Skeletal muscle satellite cell (primary cell): Measurements from ENCODE around the gene SSBP2.

Experiments
- H3K27me3 ChIP-seq: 2 replicates; pipeline ENCODE4 v1.7.0; 2013; ENCODE audit warnings: low read length; ENCODE audit not compliant: control insufficient read depth, insufficient read depth
- H3K36me3 ChIP-seq: 2 replicates; pipeline ENCODE4 v1.7.0; 2013; ENCODE audit warnings: mild to moderate bottlenecking, control low read depth, low read length; ENCODE audit not compliant: insufficient read depth
- H3K4me1 ChIP-seq: 2 replicates; pipeline ENCODE4 v1.7.0; 2013; ENCODE audit warnings: low read length; ENCODE audit not compliant: control insufficient read depth, insufficient read depth
- H3K4me2 ChIP-seq: 2 replicates; pipeline ENCODE4 v1.7.0; 2013; ENCODE audit warnings: mild to moderate bottlenecking, low read length
- H3K4me3 ChIP-seq: 2 replicates; pipeline ENCODE4 v1.7.0; 2013; ENCODE audit warnings: low read length
- H3K9ac ChIP-seq: 2 replicates; pipeline ENCODE4 v1.7.0; 2013; ENCODE audit warnings: mild to moderate bottlenecking, low read depth, low read length, moderate library complexity
- H3K9me3 ChIP-seq: replicated peaks from 2 replicates; pipeline ENCODE4 v1.7.0; 2013; ENCODE audit warnings: mild to moderate bottlenecking, control low read depth, low read length

SSBP2 gene

DNA sequence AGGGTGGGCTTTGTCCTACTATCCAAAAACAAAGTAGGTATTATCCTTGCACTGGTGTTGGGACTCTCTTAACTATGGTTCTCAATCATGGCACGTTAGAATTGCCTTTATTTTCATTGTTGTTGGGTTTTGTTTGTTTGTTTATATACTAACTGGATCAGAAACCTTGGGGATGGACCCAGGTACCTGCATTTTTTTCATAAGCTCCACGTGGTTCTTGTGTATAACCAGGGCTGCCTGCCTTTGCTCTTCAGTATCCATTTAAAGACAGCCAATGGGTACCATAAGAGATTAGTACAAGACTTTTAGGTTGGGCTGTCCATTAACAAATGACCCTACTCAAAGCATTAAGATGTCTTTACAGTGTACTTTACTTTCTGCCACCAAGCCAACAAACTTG, 2.5 kb upstream of the SSBP2 start:
- no peaks in the 10 kb centered on the region for H3K9me3 ChIP-seq
- H3K4me2 ChIP-seq: no peak overlapping the region
- no peak overlapping the region for H3K4me3 ChIP-seq
- no peak overlapping the region for H3K9ac ChIP-seq
- no peaks in the 10 kb centered on the region for H3K36me3 ChIP-seq
- H3K27me3 ChIP-seq: no peaks in the 10 kb centered on the region
- H3K4me1 ChIP-seq: peaks cover 42% of the 10 kb centered on the region

DNA sequence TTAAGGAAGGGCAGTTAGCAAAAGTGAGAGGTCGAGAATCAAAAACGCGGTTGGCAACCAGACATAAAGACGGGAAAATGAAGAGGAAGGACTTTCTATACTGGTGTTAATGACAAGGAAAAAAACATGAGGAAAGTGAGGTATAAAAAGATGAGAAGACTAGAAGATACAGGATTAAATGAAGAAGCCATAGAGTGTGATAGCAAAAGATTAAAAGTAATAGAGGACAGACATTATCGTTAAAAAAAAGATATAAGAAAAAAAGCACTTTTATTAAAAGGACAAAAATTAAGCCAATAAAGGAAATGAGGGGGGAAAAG, 1.7 kb upstream of the SSBP2 start:
- H3K4me1 ChIP-seq: peaks cover 42% of the 10 kb centered on the region
- H3K4me2 ChIP-seq: no peak overlapping the region
- no peaks in the 10 kb centered on the region for H3K9me3 ChIP-seq
- H3K36me3 ChIP-seq: no peaks in the 10 kb centered on the region
- H3K9ac ChIP-seq: no peak overlapping the region
- H3K4me3 ChIP-seq: no peak overlapping the region
- H3K27me3 ChIP-seq: no peaks in the 10 kb centered on the region

DNA sequence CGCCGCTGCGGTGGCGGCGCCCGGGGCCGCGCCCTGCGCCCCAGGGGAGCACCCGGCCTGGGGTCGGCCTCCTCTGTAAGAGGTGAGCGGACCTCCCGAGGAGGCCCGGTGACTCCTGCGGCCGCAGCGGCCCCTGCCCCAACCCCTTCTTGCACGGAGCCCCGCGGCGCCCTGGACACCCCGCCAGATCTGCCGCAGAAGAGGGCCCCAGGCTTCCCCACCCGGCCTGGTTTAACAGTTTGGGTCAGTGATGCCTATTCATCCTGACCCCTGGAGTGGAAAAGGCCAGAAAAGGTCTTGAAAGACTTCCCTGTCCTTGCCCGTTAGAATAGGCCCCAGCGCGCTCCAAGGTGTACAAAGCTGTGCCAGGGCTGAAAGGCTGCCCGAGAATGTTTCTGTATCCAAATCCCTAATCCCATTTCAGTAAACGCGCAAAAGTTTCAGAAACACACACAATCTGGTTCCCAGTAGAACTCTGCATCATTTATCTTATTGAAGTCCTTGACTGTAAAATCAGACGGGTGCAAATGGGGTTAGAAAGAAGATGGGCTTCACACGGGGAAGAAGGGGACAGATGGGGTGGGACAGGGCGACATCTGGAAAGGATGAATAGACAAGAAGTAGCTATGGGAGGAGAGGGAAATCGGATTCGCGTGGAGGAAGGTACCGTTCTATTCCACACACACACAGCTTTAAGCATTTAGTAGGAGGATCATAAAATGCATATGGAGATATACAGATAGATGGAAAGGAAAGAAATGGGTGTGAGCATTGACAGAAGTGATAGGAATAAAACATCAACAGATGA, 1.1 kb upstream of the SSBP2 start:
- Histone ChIP-seq H3K4me2 (peak overlapping the region; percentile 89), H3K9me3 (no peaks in the 10 kb centered on the region), H3K27me3 (no peaks in the 10 kb centered on the region), H3K4me1 (peaks cover 42% of the 10 kb centered on the region), H3K9ac (peak overlapping the region; percentile 94), H3K4me3 (peak overlapping the region; percentile 74), H3K36me3 (no peaks in the 10 kb centered on the region)

DNA sequence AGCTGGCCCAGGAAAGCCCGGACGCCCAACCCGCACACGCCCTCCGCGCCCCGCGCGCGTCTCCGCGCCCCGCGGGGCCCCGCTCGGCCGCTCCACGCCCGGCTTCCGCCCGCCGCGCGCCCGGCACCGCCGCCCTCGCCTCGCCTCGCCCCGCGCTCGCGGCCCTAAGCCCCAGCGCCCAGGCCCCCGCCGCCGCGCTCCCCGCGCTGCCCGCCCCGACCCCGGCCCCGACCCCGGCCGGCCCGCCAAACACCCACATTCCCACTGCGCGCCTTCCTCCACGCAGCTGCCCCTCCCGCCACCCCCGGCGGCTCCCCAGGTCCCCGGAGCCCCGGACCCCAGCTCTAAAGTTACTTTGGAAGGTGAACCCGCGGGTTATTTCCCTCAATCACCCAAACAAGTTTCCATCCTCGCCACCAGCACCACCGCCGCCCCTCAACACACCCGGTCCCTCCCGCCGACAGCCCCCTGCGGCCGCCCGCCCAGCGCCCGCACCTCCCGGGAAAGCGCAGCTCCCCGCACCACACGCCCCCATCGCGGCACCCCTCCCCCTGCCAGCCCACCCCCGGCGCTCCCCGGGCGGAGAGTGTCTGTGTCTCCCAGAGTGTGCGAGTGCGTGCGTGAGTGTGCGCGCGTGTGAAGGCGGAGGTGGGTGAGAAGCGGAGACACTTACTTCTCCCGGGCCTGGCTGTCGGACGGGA, 439 bp downstream of the SSBP2 start:
- no peaks in the 10 kb centered on the region for H3K36me3 ChIP-seq
- peak overlapping the region; percentile 61 for H3K9ac ChIP-seq
- no peaks in the 10 kb centered on the region for H3K9me3 ChIP-seq
- peak overlapping the region; percentile 86 for H3K4me3 ChIP-seq
- H3K27me3 ChIP-seq: no peaks in the 10 kb centered on the region
- peak overlapping the region; percentile 75 for H3K4me2 ChIP-seq
- H3K4me1 ChIP-seq: peaks cover 32% of the 10 kb centered on the region

DNA sequence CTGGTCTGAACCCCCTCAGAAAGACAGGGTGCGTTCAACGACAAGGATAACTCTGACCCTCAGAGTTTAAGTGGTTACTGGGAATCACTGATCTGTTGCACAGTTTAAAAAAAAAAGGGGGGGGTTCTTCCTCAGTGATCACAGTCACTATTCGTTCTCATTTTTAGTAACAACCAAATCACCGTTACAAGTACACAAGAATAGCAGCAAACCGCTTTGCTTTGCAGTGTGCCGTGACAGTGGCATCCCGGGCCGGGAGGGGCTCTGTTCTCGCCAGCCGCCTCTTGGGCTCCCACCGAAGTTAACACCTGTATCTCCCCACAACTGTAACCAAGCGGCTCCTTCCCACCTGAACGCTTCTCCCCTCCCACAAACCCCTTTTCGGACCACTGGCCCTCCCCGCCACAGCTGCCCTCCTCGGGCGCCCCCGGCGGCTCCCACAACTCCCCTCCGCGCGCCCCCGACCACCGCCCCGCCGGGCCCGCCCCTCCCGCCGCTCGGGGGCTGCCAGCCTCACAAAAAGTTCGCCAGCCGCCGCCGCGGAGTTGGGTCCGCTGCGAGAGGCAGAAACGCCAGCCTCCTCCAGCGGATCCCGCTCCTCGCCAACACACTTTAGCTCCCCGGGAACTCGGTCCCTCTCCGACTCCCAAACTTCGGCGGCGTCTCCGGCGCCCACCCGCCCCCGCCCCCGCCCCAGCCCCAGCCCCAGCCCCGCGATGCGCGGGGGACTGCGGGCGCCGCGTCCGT, 1.2 kb downstream of the SSBP2 start:
- H3K27me3 ChIP-seq: no peaks in the 10 kb centered on the region
- no peaks in the 10 kb centered on the region for H3K36me3 ChIP-seq
- H3K4me2 ChIP-seq: peak overlapping the region; percentile 90
- H3K4me3 ChIP-seq: peak overlapping the region; percentile 86
- peaks cover 26% of the 10 kb centered on the region for H3K4me1 ChIP-seq
- peak overlapping the region; percentile 55 for H3K9ac ChIP-seq
- no peaks in the 10 kb centered on the region for H3K9me3 ChIP-seq

DNA sequence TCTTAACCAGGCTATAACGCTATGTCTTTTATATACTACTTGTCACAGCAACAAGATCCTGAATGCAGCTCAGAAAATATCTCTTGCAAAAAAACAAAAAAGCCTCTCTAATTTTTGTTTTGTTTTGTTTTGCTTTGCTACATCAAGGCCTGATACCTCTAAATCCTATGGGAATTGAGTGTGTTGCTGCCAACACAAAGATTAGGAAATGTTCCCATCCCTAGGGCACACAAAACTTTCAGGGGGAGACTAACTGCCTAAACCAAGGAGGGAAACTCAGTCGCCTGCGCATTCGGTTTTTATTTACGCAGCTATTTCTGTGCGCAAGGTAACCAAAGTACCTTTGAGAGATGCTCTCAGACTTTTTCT, 1.7 kb downstream of the SSBP2 start:
- H3K9me3 ChIP-seq: no peaks in the 10 kb centered on the region

DNA sequence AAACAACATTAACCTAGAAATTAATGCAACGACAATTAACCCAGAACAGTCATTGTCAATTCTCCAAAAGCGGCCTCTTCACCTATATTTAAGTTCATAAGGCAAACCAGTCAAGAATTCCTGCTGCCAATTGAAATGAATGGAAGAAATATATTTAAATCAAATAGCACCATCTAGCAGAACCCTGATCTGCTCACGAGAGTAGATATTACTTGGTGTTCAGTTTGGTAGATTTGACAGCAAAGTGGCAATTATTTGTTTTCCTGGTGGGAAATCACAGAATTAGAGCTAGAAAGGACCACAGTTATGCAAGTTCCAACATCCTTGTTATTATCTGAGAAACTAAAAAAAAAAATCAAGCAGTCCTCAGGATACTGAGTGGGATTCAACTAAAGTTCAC, 2.3 kb downstream of the SSBP2 start:
- no peaks in the 10 kb centered on the region for H3K36me3 ChIP-seq
- peak overlapping the region; percentile 90 for H3K4me2 ChIP-seq
- no peak overlapping the region for H3K9ac ChIP-seq
- H3K4me1 ChIP-seq: peaks cover 17% of the 10 kb centered on the region
- no peak overlapping the region for H3K4me3 ChIP-seq
- H3K9me3 ChIP-seq: no peaks in the 10 kb centered on the region
- H3K27me3 ChIP-seq: no peaks in the 10 kb centered on the region

More for the DNA sequence above, 1.7 kb downstream of the SSBP2 start:
- Histone ChIP-seq H3K4me2 (peak overlapping the region; percentile 90), H3K9ac (peak overlapping the region; percentile 55), H3K36me3 (no peaks in the 10 kb centered on the region), H3K27me3 (no peaks in the 10 kb centered on the region), H3K4me3 (peak overlapping the region; percentile 86), H3K4me1 (peaks cover 21% of the 10 kb centered on the region)

DNA sequence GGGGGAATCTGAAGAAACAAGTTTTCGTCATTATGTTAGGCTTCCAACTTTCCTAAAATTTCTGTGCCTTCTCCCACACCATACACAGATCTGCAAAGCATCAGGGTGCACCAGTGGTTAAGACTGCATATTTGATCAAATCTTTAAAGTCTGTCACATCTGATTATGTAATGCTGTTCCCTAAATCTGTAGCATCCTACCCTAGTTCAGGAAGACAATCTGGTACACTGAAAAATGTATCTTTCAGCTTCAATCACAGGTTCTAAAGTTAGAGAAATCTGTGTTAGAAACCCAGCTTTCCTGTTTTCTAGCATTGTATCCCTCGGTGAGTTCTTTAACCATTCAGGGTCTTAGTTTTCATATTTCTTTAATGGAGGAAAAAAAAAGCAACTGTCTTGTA, 3.9 kb downstream of the SSBP2 start:
- Histone ChIP-seq H3K4me2 (no peak overlapping the region), H3K4me1 (peaks cover 12% of the 10 kb centered on the region), H3K36me3 (no peaks in the 10 kb centered on the region), H3K9ac (no peak overlapping the region), H3K27me3 (no peaks in the 10 kb centered on the region), H3K4me3 (no peak overlapping the region), H3K9me3 (no peaks in the 10 kb centered on the region)

DNA sequence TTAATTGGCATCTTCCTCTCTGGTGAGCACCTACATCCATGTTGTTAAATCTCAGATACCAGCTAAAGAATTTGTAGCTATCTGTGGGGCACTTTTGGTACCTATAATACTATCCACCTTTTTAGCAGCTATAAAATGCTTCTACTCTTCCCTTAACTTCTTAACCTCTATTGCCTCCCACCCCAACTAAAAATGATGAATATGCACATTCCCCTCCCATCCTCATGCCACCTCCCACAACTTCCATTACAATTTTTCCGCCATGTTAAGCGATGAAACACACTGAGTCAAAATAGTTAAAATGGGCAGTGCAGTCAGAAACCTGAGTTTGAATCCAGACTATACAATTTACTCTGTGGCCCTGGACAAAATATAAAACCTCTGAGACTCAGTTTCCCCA, 10.1 kb downstream of the SSBP2 start:
- H3K4me2 ChIP-seq: no peak overlapping the region
- H3K9me3 ChIP-seq: no peaks in the 10 kb centered on the region
- H3K9ac ChIP-seq: no peak overlapping the region
- no peaks in the 10 kb centered on the region for H3K27me3 ChIP-seq
- no peaks in the 10 kb centered on the region for H3K4me1 ChIP-seq
- H3K4me3 ChIP-seq: no peak overlapping the region
- no peaks in the 10 kb centered on the region for H3K36me3 ChIP-seq

DNA sequence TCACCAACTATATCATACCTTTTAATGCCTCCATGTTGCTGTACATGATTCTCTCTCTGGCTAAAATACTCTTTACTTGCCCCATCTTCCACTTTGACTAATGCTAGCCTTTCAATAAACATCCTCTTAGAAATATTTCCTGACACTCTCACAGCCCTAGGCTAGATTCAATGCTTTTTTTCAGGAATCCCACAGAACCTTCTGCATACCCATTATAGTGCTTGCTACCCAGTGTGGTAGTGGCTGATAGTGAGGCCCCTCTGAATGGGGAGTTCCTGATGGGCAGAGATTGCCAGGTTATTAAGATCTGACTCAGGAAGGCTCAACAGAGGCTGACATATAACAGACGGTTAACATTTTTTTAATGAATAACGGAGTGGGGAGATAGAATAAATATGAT, 11.6 kb downstream of the SSBP2 start:
- Histone ChIP-seq H3K4me2 (no peak overlapping the region), H3K9ac (no peak overlapping the region), H3K27me3 (no peaks in the 10 kb centered on the region), H3K4me3 (no peak overlapping the region), H3K9me3 (no peaks in the 10 kb centered on the region), H3K36me3 (no peaks in the 10 kb centered on the region), H3K4me1 (no peaks in the 10 kb centered on the region)

DNA sequence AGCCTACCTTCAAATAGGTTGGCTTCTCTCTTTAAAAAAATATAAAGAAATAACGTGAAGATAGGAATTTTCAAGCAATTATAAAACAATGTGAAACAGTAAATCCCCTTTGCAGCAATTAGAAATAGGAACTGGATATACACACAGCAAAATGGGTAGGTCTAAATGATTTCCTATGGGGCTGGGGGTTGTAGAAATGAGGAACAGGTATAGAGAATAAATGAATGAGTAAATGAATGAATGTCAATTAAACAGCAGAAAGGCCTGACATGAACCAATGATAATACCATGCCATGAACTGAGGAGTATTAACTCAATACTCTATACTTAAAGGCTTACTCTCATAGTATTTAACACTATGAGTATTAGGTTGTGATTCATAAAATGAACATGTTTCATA, 21.6 kb downstream of the SSBP2 start:
- H3K9ac ChIP-seq: no peak overlapping the region
- H3K36me3 ChIP-seq: no peaks in the 10 kb centered on the region
- no peak overlapping the region for H3K4me2 ChIP-seq
- H3K27me3 ChIP-seq: no peaks in the 10 kb centered on the region
- H3K9me3 ChIP-seq: no peaks in the 10 kb centered on the region
- peaks cover 3% of the 10 kb centered on the region for H3K4me1 ChIP-seq
- H3K4me3 ChIP-seq: no peak overlapping the region
